Measurements from ENCODE around the gene LAMA5.

GRCh38 chr20:62311832-62312661, 55.1 kb downstream of the LAMA5 start:
- TF ChIP-seq CTCF (IDR thresholded peaks at IDR 0.05 in 4 of 5, conservative IDR thresholded peaks at IDR 0.05 in 1 of 5) = no peak
- TF ChIP-seq POLR2A (IDR thresholded peaks at IDR 0.05) = no peak

Data from gastrocnemius medialis (tissue), 4 donors.